ENCODE measurements around the gene SYNGR2.

Gene SYNGR2

GRCh38 chr17:78121801-78122215 lies 46.6 kb upstream of the SYNGR2 start:
- Histone ChIP-seq H3K9me3 (ENCODE audit: severe bottlenecking) (no peaks in the 10 kb centered on the region), H3K4me3 (ENCODE audit: severe bottlenecking) (no peak overlapping the region), H3K27ac (ENCODE audit: poor library complexity, severe bottlenecking) (no peak overlapping the region), H3K27me3 (ENCODE audit: insufficient read depth, poor library complexity, severe bottlenecking) (no peaks in the 10 kb centered on the region), H3K4me1 (ENCODE audit: insufficient read depth, poor library complexity, severe bottlenecking) (no peaks in the 10 kb centered on the region), H3K36me3 (ENCODE audit: low read depth) (peaks cover 20% of the 10 kb centered on the region)
- ATAC-seq (ENCODE audit: low read depth) (no peak), DNase-seq (ENCODE audit: low spot score) (no peak)
- TF ChIP-seq CTCF (IDR thresholded peaks at IDR 0.05; ENCODE audit: poor library complexity, severe bottlenecking) = no peak

GRCh38 chr17:78122216-78122930 lies 46.0 kb upstream of the SYNGR2 start:
- Histone ChIP-seq H3K27me3 (ENCODE audit: insufficient read depth, poor library complexity, severe bottlenecking) (no peaks in the 10 kb centered on the region), H3K36me3 (ENCODE audit: low read depth) (peaks cover 20% of the 10 kb centered on the region), H3K27ac (ENCODE audit: poor library complexity, severe bottlenecking) (no peak overlapping the region), H3K4me3 (ENCODE audit: severe bottlenecking) (no peak overlapping the region), H3K9me3 (ENCODE audit: severe bottlenecking) (no peaks in the 10 kb centered on the region), H3K4me1 (ENCODE audit: insufficient read depth, poor library complexity, severe bottlenecking) (no peaks in the 10 kb centered on the region)
- no peak for TF ChIP-seq CTCF (IDR thresholded peaks at IDR 0.05; ENCODE audit: poor library complexity, severe bottlenecking)
- DNase-seq (ENCODE audit: low spot score) = no peak
- no peak for ATAC-seq (ENCODE audit: low read depth)

- Histone ChIP-seq H3K36me3 (ENCODE audit: low read depth) (peaks cover 20% of the 10 kb centered on the region), H3K4me1 (ENCODE audit: insufficient read depth, poor library complexity, severe bottlenecking) (no peaks in the 10 kb centered on the region), H3K27me3 (ENCODE audit: insufficient read depth, poor library complexity, severe bottlenecking) (no peaks in the 10 kb centered on the region), H3K27ac (ENCODE audit: poor library complexity, severe bottlenecking) (no peak overlapping the region), H3K9me3 (ENCODE audit: severe bottlenecking) (no peaks in the 10 kb centered on the region), H3K4me3 (ENCODE audit: severe bottlenecking) (no peak overlapping the region)
- no peak for ATAC-seq (ENCODE audit: low read depth)
- DNase-seq (ENCODE audit: low spot score) = no peak
- no peak for TF ChIP-seq CTCF (IDR thresholded peaks at IDR 0.05; ENCODE audit: poor library complexity, severe bottlenecking)
Measured at GRCh38 chr17:78122931-78123249, 45.5 kb upstream of the SYNGR2 start.

GRCh38 chr17:78123258-78123929 lies 45.0 kb upstream of the SYNGR2 start:
- peaks cover 20% of the 10 kb centered on the region for H3K36me3 ChIP-seq (ENCODE audit: low read depth)
- no peaks in the 10 kb centered on the region for H3K27me3 ChIP-seq (ENCODE audit: insufficient read depth, poor library complexity, severe bottlenecking)
- DNase-seq (ENCODE audit: low spot score) (no peak), ATAC-seq (ENCODE audit: low read depth) (no peak)
- no peaks in the 10 kb centered on the region for H3K4me1 ChIP-seq (ENCODE audit: insufficient read depth, poor library complexity, severe bottlenecking)
- no peak overlapping the region for H3K27ac ChIP-seq (ENCODE audit: poor library complexity, severe bottlenecking)
- no peaks in the 10 kb centered on the region for H3K9me3 ChIP-seq (ENCODE audit: severe bottlenecking)
- no peak for TF ChIP-seq CTCF (IDR thresholded peaks at IDR 0.05; ENCODE audit: poor library complexity, severe bottlenecking)
- H3K4me3 ChIP-seq (ENCODE audit: severe bottlenecking) = no peak overlapping the region

All from RWPE2 (cell line).